HG02885 (cell line): ENCODE data around the gene SSTR5.
"Not testable (repeated sequence)": the region's sequence is repeated elsewhere in the genome, so short reads cannot be mapped to it uniquely, and the experiment has no call there.

ENCODE experiments used
- ATAC-seq: cut with Tn5 transposase; IDR thresholded peaks from one replicate; pipeline ENCODE4 v1.9.1; 2021; ENCODE audit warnings: mild to moderate bottlenecking; ENCODE audit not compliant: unreplicated experiment, poor library complexity

SSTR5 gene

GRCh38 chr16:1089439-1089821 is 16.9 kb downstream of the SSTR5 start:
- no peak for ATAC-seq

GRCh38 chr16:1089822-1090619 is 17.5 kb downstream of the SSTR5 start:
- ATAC-seq, result no peak

GRCh38 chr16:1090620-1091587 is 18.4 kb downstream of the SSTR5 start:
- no peak for ATAC-seq

- no peak for ATAC-seq
Measured at GRCh38 chr16:1091992-1092552, 19.5 kb downstream of the SSTR5 start.

- ATAC-seq, result not testable (repeated sequence)
Measured at GRCh38 chr16:1092685-1093283, 20.2 kb downstream of the SSTR5 start.

GRCh38 chr16:1093284-1094123 is 21.0 kb downstream of the SSTR5 start:
- no peak for ATAC-seq

GRCh38 chr16:1094124-1094479 is 21.6 kb downstream of the SSTR5 start:
- ATAC-seq, result no peak

GRCh38 chr16:1094601-1095449 is 22.3 kb downstream of the SSTR5 start:
- no peak for ATAC-seq

- ATAC-seq, result no peak
Measured at GRCh38 chr16:1095450-1096168, 23.1 kb downstream of the SSTR5 start.

- no peak for ATAC-seq
Measured at GRCh38 chr16:1096169-1097082, 23.9 kb downstream of the SSTR5 start, which contains the start of gene C1QTNF8. TSS of gene C1QTNF8 (minus strand) at chr16:1096244. CDS start at chr16:1094922, 1,322 bp downstream.

GRCh38 chr16:1097156-1097555 is 24.6 kb downstream of the SSTR5 start:
- ATAC-seq, result no peak

- ATAC-seq, result no peak
Measured at GRCh38 chr16:1097800-1098199, 25.3 kb downstream of the SSTR5 start.

GRCh38 chr16:1098266-1098991 is 25.9 kb downstream of the SSTR5 start:
- ATAC-seq, result no peak

- ATAC-seq, result no peak
Measured at GRCh38 chr16:1099189-1100083, 26.9 kb downstream of the SSTR5 start.

GRCh38 chr16:1100084-1100800 is 27.7 kb downstream of the SSTR5 start:
- ATAC-seq, result no peak
